Measurements from ENCODE around the gene RASA3.

Gene RASA3

GRCh38 chr13:114132419-114133121 is at the start of gene RASA3:
Gene RASA3, minus strand, starts transcription at chr13:114132623. Its CDS starts 134 bp downstream, at chr13:114132489.
- TF ChIP-seq GATA3 (IDR thresholded peaks at IDR 0.05; ENCODE audit: low read depth, low read length): no peak
- no peak for TF ChIP-seq GATA2 (IDR thresholded peaks at IDR 0.05; ENCODE audit: low read depth, low read length)

GRCh38 chr13:114179087-114179658 is 46.8 kb upstream of the RASA3 start, which contains the start of gene CFAP97D2:
Gene CFAP97D2, plus strand, starts transcription at chr13:114179257. Its CDS starts 74 bp downstream, at chr13:114179331.
- TF ChIP-seq GATA3 (IDR thresholded peaks at IDR 0.05; ENCODE audit: low read depth, low read length) (no peak), GATA2 (IDR thresholded peaks at IDR 0.05; ENCODE audit: low read depth, low read length) (no peak)

- TF ChIP-seq GATA2 (IDR thresholded peaks at IDR 0.05; ENCODE audit: low read depth, low read length): no peak
These were observed 45.0 kb upstream of the RASA3 start for GRCh38 chr13:114177245-114178010.

GRCh38 chr13:114174529-114174961 is 42.1 kb upstream of the RASA3 start:
- TF ChIP-seq GATA3 (IDR thresholded peaks at IDR 0.05; ENCODE audit: low read depth, low read length) (no peak), GATA2 (IDR thresholded peaks at IDR 0.05; ENCODE audit: low read depth, low read length) (no peak)

- TF ChIP-seq GATA2 (IDR thresholded peaks at IDR 0.05; ENCODE audit: low read depth, low read length) (no peak), GATA3 (IDR thresholded peaks at IDR 0.05; ENCODE audit: low read depth, low read length) (no peak)
These were observed 41.3 kb upstream of the RASA3 start for GRCh38 chr13:114173745-114174144.

GRCh38 chr13:114173272-114173671 is 40.8 kb upstream of the RASA3 start:
- TF ChIP-seq GATA3 (IDR thresholded peaks at IDR 0.05; ENCODE audit: low read depth, low read length) (no peak), GATA2 (IDR thresholded peaks at IDR 0.05; ENCODE audit: low read depth, low read length) (no peak)

- no peak for TF ChIP-seq GATA2 (IDR thresholded peaks at IDR 0.05; ENCODE audit: low read depth, low read length)
- no peak for TF ChIP-seq GATA3 (IDR thresholded peaks at IDR 0.05; ENCODE audit: low read depth, low read length)
These were observed 35.5 kb upstream of the RASA3 start for GRCh38 chr13:114167885-114168284.

GRCh38 chr13:114167426-114167825 is 35.0 kb upstream of the RASA3 start:
- no peak for TF ChIP-seq GATA3 (IDR thresholded peaks at IDR 0.05; ENCODE audit: low read depth, low read length)
- no peak for TF ChIP-seq GATA2 (IDR thresholded peaks at IDR 0.05; ENCODE audit: low read depth, low read length)

- TF ChIP-seq GATA2 (IDR thresholded peaks at IDR 0.05; ENCODE audit: low read depth, low read length) (no peak), GATA3 (IDR thresholded peaks at IDR 0.05; ENCODE audit: low read depth, low read length) (no peak)
These were observed 34.1 kb upstream of the RASA3 start for GRCh38 chr13:114166381-114167131.

- TF ChIP-seq GATA2 (IDR thresholded peaks at IDR 0.05; ENCODE audit: low read depth, low read length): no peak
- TF ChIP-seq GATA3 (IDR thresholded peaks at IDR 0.05; ENCODE audit: low read depth, low read length): no peak
These were observed 32.4 kb upstream of the RASA3 start for GRCh38 chr13:114164681-114165429.

- TF ChIP-seq GATA2 (IDR thresholded peaks at IDR 0.05; ENCODE audit: low read depth, low read length) (no peak), GATA3 (IDR thresholded peaks at IDR 0.05; ENCODE audit: low read depth, low read length) (no peak)
These were observed 31.6 kb upstream of the RASA3 start for GRCh38 chr13:114164053-114164452.

GRCh38 chr13:114162533-114162922 is 30.1 kb upstream of the RASA3 start:
- TF ChIP-seq GATA2 (IDR thresholded peaks at IDR 0.05; ENCODE audit: low read depth, low read length) (no peak), GATA3 (IDR thresholded peaks at IDR 0.05; ENCODE audit: low read depth, low read length) (no peak)
